Umbilical cord (tissue), 2 donors: Measurements from ENCODE around the gene TTC39A. TPM values are rescaled to one million over a fixed set of nuclear protein-coding genes. Genes with fewer than 3 reads are reported as not detected.

Source experiments
- DNase-seq: peaks from one replicate; pipeline ENCODE4 v3.0.0-alpha.2; 2015; ENCODE audit warnings: low spot score
- total RNA-seq: library from RNA; depleted of rRNA; stranded (reverse); fragments of >200 nt; gene quantifications from one replicate; pipeline ENCODE4 v1.2.3, GENCODE V29; 2014; ENCODE audit warnings: low replicate concordance; ENCODE audit not compliant: insufficient read depth

The TTC39A gene
- total RNA-seq, result 4.6 TPM

DNA sequence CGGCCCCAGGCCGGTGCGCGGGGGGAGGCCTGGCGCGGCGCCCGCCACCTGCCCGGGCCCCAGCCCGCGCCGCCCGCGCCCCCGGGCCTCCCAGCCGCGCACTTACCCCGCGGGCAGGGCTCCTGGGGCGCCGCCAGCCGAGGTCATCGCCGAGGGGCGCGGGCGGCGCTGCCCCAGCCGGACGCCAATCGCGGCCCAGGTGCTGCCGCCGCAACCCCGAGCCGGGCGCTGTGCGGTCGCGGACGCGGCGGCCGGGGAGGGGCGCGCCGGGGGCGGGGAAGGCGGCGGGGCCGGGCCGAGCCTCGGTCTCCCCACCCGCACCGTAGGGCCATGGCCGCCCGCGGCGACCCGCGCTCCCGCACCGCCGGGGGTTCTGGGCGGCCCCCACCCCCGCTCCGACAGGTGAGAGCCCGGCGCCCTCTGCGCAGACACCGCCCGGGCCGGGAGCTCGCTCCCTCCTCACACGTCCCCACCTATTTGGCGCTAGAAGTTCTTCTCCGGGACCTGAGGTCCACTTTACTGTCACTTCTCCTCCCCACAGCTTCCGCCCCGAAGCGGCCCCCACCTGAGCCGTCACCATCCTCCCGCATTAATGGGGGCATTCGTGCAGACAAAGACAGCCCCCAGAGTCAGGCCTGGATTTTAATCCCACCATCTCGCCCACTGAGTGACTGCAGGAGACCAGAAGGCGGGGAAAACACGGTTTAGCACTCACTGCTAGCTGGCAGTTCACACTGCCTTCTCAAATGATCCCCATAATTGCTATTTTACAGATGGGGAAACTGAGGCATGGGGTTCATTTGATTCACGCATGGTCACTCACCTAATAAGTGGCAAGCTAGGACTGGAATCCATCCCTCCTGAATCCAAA lies at the start of gene TTC39A:
Gene TTC39A (minus strand): TSS at position 232 of the 871 bp plus-strand sequence. CDS start 85 bp downstream, at position 147.
- no peak for DNase-seq

GRCh38 chr1:51378871-51379270 lies 48.5 kb upstream of the TTC39A start:
- no peak for DNase-seq

GRCh38 chr1:51373898-51374297 lies 43.5 kb upstream of the TTC39A start:
- no peak for DNase-seq

DNA sequence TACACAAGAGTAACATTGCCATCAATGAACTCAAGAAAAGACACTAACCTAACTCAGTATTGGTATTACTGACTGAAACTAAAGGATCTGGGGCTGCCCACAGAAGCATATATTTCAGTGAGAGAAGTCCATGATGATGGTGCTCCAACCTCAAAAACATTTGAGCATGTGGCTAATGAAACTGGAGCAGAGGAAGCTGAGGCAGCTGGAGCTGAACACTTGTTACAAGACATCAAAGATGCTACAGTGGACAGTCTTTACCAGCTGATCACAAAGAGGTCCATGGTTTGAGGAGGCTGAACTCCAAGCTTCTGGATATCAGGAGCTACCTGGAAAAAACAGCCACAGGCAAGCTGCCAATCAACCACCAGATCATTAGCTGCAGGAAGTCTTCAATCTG lies 42.2 kb upstream of the TTC39A start:
- no peak for DNase-seq

DNA sequence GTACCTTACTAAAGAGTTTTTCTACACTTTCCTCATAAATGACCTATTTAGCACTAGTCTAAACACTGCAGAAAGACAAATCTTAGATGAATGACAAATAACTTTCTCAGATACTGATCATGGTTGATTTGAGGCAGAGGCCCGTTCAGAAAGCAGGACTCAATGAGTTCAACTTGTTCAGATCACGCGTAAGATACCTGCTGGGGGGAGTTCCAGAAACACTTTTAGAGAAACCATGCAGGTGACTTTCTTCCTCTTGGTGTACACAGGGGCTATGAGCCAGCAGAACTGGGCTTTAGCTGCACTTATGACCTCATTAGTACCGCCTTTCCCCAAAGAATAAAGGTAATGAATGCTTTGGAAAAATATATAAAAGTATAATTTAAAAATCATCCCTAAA lies 38.8 kb upstream of the TTC39A start:
- no peak for DNase-seq

DNA sequence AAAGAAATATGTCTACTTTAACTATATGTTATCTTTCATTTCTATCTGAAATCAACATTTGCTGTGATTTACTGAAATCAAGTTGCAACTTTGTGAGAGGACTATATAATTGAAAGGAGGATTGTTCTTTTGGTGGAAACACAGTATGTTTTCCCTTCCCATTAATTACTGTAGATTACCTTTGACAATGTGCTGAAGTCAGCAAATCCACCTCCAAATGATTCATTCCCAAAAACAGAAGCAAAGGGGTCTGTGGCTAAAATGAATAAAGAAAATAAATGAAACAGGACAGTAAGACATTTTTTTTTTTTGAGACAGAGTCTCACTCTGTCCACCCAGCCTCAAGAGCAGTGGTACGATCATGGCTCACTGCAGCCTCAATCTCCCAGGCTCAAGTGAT lies 35.4 kb upstream of the TTC39A start:
- DNase-seq, result no peak

GRCh38 chr1:51359879-51360278 lies 29.5 kb upstream of the TTC39A start:
- no peak for DNase-seq

DNA sequence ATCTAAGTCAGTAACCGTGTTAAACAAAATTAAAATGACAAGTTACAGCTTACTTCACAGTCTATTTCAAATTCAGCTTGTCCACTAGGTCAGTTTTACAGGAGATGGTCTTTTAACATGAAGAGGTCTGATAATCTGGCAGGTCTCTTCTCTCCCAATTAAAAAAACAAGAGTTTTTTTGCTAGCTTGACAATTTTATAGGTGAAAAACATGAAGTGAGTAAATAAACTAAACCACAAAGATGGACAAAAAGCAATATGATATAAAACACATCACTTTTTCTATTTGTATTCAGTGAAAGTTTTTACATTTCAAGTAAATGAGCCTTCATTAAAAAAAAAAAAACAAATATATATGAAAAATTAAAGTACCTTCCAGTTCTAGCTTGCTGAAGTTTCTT lies 25.0 kb upstream of the TTC39A start:
- DNase-seq, result no peak

DNA sequence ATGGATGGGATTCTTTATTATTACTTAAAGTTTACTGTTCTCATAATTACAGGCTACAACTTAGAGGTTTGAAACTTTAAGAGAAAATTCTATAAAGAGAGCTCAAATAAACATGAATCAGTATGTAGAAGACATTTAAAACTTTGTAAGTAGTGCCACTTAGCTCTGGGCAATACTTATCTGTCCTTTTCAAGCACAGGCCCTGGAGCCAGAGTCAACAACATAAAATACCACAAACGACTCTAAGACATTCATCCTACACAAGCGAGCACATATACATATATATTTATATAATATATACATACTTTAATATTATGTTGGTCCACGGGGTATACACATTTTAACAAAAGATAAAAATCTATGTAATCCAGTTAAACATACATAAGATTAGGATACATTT lies 24.1 kb upstream of the TTC39A start:
- no peak for DNase-seq

GRCh38 chr1:51351907-51352306 lies 21.5 kb upstream of the TTC39A start:
- DNase-seq, result no peak

- no peak for DNase-seq
Observed at GRCh38 chr1:51349862-51350261, 19.5 kb upstream of the TTC39A start.

GRCh38 chr1:51348147-51348527 lies 17.8 kb upstream of the TTC39A start:
- DNase-seq, result no peak

GRCh38 chr1:51347398-51348146 lies 17.2 kb upstream of the TTC39A start:
- no peak for DNase-seq

DNA sequence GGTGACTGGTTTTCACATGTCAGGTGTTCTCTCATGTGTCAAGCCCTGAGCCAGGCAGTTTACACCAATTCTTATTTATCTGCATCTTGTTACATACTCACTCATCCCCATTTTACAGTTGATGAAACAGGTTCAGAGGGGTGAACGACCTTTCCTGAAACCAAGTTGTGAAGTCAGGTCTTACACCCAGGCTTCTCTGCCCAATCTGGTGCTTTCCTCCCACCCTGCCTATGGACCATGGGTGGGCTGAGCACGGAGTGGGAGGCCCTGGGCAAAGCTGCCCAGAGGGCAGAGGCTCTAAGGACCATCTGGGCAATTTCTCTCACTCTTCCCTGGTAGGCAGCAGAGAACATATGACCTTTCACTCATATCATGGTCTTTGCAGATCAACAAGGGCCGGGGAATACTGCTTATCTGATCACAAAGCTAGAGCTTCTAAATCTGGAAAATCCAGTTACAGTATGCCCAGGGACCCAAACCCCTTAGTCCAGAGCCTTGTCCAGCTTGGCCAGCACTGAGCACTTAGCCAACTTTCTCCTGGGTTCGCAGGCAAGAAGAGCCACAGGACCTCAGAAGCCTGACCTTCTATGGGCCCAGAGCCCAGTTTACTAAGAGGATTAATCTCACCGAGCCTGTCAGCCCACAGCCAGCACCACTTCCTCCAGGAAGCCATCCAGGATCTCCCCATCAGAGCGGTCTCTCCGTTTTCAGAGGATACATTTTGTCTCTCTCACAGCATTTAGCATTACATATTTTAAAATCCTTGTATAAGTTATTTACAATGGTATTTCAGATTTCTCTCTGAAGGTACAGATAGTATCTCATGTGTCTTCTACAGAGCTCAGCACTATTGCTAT lies 16.0 kb upstream of the TTC39A start:
- DNase-seq, result no peak

- DNase-seq, result no peak
Observed at GRCh38 chr1:51345300-51345687, 14.9 kb upstream of the TTC39A start.

DNA sequence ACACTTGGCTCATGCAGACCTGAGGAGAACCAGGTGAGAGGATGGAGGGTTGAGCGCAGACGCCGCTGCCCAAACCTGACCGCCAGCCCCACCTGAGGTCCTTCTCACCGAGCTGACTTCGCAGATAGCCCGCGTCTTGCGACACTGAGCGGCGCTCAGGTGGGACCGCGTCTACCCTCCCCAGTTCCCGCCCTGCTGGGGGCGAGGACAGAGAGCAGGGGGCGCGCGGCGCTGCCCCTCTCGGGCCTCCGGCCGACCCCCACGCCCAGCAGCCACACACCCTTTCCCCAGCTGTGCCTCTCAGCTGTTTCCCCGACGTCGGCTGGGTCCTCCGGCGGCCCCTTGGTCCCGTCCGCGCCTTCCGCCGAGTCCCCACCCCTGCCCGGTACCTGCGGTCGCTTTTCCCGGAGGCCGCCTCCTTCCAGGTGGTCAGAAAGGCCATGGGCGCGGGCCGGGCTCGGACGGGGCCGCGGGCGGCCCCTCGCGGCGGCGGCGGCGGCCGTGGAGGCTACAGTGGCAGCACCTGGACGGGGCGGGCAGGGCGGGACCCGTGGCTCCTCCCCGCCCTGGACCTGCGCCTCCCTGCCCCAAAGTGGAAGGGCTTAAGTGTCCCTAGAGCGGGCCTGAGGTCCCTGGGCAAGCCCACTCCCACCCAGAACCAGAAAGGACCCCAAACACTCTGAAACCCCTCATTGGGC lies 14.4 kb upstream of the TTC39A start:
- no peak for DNase-seq

- no peak for DNase-seq
Observed at GRCh38 chr1:51344276-51344601, 13.9 kb upstream of the TTC39A start.

DNA sequence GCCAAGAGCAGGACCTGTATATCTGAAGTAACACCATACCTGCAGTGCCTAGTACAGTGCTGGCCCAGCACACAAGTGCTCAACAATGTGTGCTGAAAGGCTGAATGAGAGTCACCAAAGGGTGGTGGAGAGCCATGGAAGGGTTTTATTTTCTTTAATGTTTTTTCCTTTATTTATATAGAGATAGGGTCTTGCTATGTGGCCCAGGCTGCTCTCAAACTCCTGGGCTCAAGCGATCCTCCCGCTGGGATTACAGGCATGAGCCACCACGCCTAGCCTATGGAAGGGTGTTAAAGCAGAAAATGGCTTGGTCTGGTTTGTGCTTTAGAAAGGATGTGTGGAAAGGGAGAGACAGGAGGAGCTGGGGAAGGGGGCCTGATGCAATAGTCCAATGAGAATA lies 13.3 kb upstream of the TTC39A start:
- DNase-seq, result no peak

DNA sequence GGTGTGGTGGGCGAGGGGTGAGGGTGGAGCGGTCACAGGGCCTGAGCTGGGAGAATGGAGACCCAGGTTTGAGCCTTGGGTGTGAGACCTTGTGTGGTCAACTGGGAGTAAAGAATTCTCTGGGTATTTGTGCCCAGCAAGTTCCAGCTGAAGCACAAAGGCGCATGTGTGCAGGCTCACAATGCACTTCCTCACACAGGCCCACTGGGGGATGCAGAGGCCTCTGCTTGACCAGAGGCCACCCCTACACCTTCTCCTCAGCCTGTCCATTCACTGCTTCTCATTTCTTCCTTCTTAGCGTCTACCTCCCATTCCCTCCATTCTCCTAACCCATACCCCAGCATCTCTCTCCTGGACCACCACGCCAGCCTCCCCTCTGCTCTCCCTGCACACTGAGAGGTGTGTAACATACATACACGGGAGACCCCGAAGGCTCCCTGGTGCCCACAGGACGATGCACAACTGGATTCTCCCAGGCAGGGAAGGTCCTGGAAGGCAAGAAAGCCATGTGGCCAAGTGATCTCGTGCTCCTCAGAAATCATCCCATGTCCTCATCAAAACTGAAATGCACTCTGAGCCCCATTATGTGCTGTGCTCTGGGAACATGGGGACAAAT lies 12.3 kb upstream of the TTC39A start:
- no peak for DNase-seq

- no peak for DNase-seq
Observed at GRCh38 chr1:51341876-51342496, 11.6 kb upstream of the TTC39A start.

DNA sequence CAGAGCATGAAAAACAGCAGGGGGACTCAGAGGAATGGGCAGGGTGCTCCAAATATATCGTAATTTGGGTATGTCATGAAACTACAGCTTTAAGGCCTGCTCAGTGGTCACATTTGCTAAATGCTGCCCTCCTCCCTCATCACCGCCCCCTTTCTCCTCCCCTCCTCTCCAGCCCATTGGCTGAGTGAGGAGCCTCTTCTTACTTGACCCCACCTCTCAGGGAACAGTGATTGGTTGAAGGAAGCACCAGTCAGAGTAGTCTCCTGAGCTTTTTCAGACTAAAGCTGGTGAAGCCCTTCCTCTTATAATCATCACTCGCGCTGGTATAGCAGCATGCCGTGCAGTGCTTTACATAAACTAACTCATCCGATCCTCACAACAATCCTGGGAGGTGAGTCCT lies 10.0 kb upstream of the TTC39A start:
- no peak for DNase-seq
